ENCODE data around the gene HSF5. TPM values are rescaled to one million over a fixed set of nuclear protein-coding genes. Genes with fewer than 3 reads are reported as not detected.
A peak's percentile ranks its signal among the peaks of the same experiment; 100 is the strongest.

HSF5 gene
- total and polyA plus RNA-seq, 7 experiments from 2014 or later, result 0.34 to 4.0 (median 3.0) TPM

DNA sequence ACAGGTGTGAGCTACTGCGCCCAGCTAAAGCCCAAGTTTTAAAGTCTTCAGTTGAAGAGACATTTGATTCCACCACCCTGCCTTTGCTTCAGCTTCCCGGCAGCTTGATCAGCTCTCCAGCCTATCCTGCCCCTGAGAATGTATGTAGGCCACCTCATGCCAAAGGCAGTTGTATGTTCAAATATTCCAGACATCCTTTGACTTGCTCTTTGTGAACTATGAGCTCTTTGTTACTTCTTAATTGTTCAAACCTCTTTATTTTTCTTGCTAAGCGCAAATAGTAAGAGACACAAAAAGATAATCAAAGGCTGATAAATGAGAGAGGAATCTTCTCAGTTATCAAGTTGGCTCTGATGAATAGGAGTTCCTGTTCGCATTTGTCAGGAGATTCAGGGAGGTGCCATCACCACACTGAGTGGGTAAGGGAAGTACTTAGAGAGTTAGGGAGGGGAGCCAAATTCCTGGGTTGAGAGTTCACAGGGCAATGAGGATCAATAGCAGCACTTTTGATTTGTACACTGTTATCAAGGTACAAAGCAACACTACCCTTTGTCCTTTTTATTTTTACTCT lies 104.2 kb downstream of the HSF5 start:
- Histone ChIP-seq H3K27me3 (ENCODE audit: control insufficient read depth in 2 of 2, insufficient read depth in 2 of 2, low read length in 2 of 2) (no peaks in the 10 kb centered on the region), H3K4me1 (ENCODE audit: control insufficient read depth in 2 of 2, insufficient read depth in 2 of 2, low read length in 2 of 2) (peaks cover 15 to 27% of the 10 kb centered on the region in 2 donors), H3K9me3 (ENCODE audit: control insufficient read depth in 2 of 3, low read length in 3 of 3) (no peaks in the 10 kb centered on the region), H3K27ac (ENCODE audit: low read depth, low read length) (no peak overlapping the region), H3K4me3 (ENCODE audit: low read length) (no peak overlapping the region), H3K36me3 (ENCODE audit: control insufficient read depth in 2 of 3, insufficient read depth in 3 of 3, low read length in 3 of 3) (no peaks in the 10 kb centered on the region)
- peaks cover 0 to 4% (median 0%) of the 10 kb centered on the region in 11 donors for H3K9me3 Mint-ChIP-seq
- DNase-seq (no peak), ATAC-seq (no peak)
- H3K27me3 Mint-ChIP-seq, result peaks cover 0 to under 1% (median 0%) of the 10 kb centered on the region in 5 donors
- H3K36me3 Mint-ChIP-seq, result peaks cover 0 to 7% (median 4%) of the 10 kb centered on the region in 5 donors
- no peak overlapping the region for H3K27ac Mint-ChIP-seq
- POLR2A ChIA-PET, result interaction anchor here (1.3 kb wide), 1 partner anchor 32 kb away, joined by 3 read pairs; the partner anchor contains the start of gene SUPT4H1
- intact Hi-C loops (cut with micrococcal nuclease), result loop anchor here (5.0 to 10.0 kb wide), 2 partner anchors 33 to 61 kb away; partner anchors contain the start of gene RNF43 (in 1 of the 2)
- H3K4me3 Mint-ChIP-seq, result no peak overlapping the region
- CTCF ChIA-PET, result no interaction called here
- H3K4me1 Mint-ChIP-seq, result peaks cover 23 to 51% (median 43%) of the 10 kb centered on the region in 7 donors

DNA sequence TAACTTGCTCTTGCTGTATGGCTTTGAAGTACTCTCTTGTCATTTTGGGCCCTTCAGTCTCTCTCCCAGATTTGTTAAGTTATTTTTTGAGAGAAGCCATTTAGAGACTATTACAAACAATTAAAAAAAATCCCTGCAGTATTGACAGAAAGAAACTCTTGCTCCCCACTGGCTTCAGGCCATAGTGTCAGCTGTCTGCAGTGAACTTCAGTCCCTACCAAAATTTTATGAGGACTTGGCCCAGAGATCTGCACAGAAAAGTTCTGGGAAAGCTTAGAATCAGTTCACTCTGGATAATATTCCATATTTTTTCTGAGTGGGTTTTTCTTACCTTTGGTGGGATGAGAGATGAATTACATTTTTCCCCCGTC lies 105.4 kb downstream of the HSF5 start:
- H3K4me1 ChIP-seq (ENCODE audit: control insufficient read depth in 2 of 2, insufficient read depth in 2 of 2, low read length in 2 of 2), result peaks cover 16 to 34% of the 10 kb centered on the region in 2 donors
- POLR2A ChIA-PET, result interaction anchor here (1.3 kb wide), 1 partner anchor 31 kb away, joined by 3 read pairs; the partner anchor contains the start of gene SUPT4H1
- no peaks in the 10 kb centered on the region for H3K9me3 ChIP-seq (ENCODE audit: control insufficient read depth in 2 of 3, low read length in 3 of 3)
- Mint-ChIP-seq H3K9me3 (peaks cover 0 to 4% (median 0%) of the 10 kb centered on the region in 11 donors), H3K27ac (peak overlapping the region; percentile 28 to 84 (median 78)), H3K27me3 (no peaks in the 10 kb centered on the region), H3K4me3 (peak overlapping the region in 7 of 10 donors; percentile 3 to 77 (median 41)), H3K4me1 (peaks cover 29 to 60% (median 51%) of the 10 kb centered on the region in 7 donors), H3K36me3 (peaks cover 0 to 6% (median 0%) of the 10 kb centered on the region in 5 donors)
- DNase-seq (no peak), ATAC-seq (no peak)
- no peaks in the 10 kb centered on the region for H3K36me3 ChIP-seq (ENCODE audit: control insufficient read depth in 2 of 3, insufficient read depth in 3 of 3, low read length in 3 of 3)
- intact Hi-C loops (cut with micrococcal nuclease), result loop anchor here (5.0 to 10.0 kb wide), 2 partner anchors 34 to 62 kb away; partner anchors contain the start of gene RNF43 (in 1 of the 2)
- H3K4me3 ChIP-seq (ENCODE audit: low read length), result no peak overlapping the region
- H3K27ac ChIP-seq (ENCODE audit: low read depth, low read length), result no peak overlapping the region
- CTCF ChIA-PET, result interaction anchor here (1.1 kb wide), 1 partner anchor 34 kb away, joined by 3 read pairs; the partner anchor contains the start of gene RNF43
- no peaks in the 10 kb centered on the region for H3K27me3 ChIP-seq (ENCODE audit: control insufficient read depth in 2 of 2, insufficient read depth in 2 of 2, low read length in 2 of 2)

DNA sequence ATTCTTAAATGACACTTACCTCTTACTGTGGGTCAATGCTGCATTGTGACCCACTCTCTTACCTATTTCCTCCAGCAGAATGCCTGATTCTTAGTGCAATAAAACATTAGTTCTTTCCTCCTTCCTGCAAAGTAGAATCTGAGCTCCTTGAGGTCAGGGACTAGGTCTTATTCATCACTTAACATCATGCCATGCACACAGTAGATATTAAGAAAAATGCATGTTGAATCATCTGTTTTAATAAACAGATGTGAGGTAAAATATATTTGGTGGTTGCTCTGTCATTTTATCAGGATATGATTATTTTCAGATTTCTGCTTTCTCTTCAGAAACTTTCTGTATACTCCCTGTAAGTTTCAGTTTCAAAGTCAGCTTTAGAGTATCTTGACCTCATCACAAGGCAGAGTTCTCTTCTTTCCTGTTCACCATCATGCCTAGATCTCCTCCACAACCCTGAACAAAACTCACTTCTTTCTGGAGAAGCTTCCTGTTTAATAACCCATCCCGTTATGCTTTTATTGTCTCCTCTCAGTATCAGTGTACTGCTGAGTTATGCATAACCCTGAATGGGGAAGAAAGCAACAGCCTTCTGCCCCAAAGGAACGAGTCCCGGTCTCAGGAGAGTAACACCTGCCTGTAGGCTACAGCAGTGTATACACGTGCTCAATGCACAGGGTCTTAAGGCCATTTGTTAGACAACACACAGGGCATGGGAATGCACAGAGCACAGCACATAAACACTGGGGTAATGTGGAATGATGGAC lies 105.9 kb downstream of the HSF5 start:
- Histone ChIP-seq H3K27ac (ENCODE audit: low read depth, low read length) (peak overlapping the region; percentile 42), H3K4me1 (ENCODE audit: control insufficient read depth in 2 of 2, insufficient read depth in 2 of 2, low read length in 2 of 2) (peaks cover 16 to 36% of the 10 kb centered on the region in 2 donors), H3K9me3 (ENCODE audit: control insufficient read depth in 2 of 3, low read length in 3 of 3) (no peaks in the 10 kb centered on the region), H3K4me3 (ENCODE audit: low read length) (no peak overlapping the region), H3K27me3 (ENCODE audit: control insufficient read depth in 2 of 2, insufficient read depth in 2 of 2, low read length in 2 of 2) (no peaks in the 10 kb centered on the region), H3K36me3 (ENCODE audit: control insufficient read depth in 2 of 3, insufficient read depth in 3 of 3, low read length in 3 of 3) (no peaks in the 10 kb centered on the region)
- DNase-seq (peak in 1 of 9 donors; percentile 19), ATAC-seq (peak; percentile 59)
- H3K27me3 Mint-ChIP-seq, result no peaks in the 10 kb centered on the region
- H3K27ac Mint-ChIP-seq, result peak overlapping the region; percentile 28 to 84 (median 78)
- H3K4me3 Mint-ChIP-seq, result peak overlapping the region; percentile 3 to 77 (median 38)
- peaks cover 34 to 66% (median 57%) of the 10 kb centered on the region in 7 donors for H3K4me1 Mint-ChIP-seq
- CTCF ChIA-PET, result interaction anchor here (0.6 to 1.1 kb wide), 2 partner anchors 35 to 614 kb away, joined by 3 to 4 read pairs; partner anchors contain the start of gene RNF43
- POLR2A ChIA-PET, result interaction anchor here (1.1 to 1.4 kb wide), 3 partner anchors 28 to 30 kb away, joined by 3 to 7 read pairs (median 4); partner anchors contain the start of gene SUPT4H1
- intact Hi-C loops (cut with micrococcal nuclease), result loop anchor here (5.0 to 10.0 kb wide), 2 partner anchors 35 to 63 kb away; partner anchors contain the start of gene RNF43 (in 1 of the 2)
- H3K9me3 Mint-ChIP-seq, result peaks cover 0 to 4% (median 0%) of the 10 kb centered on the region in 11 donors
- peaks cover 0 to 6% (median 0%) of the 10 kb centered on the region in 5 donors for H3K36me3 Mint-ChIP-seq

DNA sequence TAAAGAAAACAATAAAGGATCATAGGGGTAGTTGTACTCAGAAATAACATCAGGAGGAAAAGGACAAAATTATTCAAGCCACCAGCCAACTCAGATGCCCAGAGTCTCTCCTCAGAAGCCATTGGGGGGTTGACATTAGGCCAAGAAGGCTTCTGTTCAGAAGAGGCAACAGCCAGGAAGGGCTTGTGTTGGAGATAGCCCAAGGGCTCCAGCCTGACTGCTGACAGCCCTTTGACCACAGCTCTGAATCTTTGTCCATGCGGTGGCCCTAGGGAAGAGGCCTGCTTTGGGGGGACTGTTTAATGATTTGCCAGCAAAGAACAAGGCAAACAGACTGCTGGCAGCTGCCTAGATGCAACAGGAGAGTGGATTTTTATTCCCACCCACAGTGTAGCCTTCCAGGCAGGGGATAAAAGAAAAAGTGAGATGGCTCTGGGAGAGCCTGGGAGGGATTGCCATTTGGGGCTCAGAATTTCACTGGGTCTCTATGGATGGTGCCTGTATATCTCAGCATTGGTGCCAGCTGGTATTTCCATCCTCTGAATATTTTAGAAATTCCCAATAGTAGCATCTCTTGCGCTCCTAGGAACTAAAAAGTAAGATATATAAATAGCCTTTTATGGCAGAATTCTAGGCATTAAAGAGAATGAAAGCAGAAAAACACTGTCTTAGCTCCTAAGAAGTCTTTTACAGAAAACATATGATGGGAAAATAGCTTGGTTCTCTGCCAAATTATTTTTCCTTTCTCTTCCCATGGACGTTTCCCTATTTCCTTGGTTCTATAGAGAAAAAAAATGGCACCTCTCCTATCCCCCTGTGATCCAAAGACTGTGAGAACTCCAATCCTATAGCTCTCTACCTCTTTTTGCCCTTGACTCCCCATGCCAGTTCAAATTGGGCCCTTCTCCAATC lies 106.8 kb downstream of the HSF5 start:
- ChIA-PET CTCF (interaction anchor here (0.6 to 1.1 kb wide), 2 partner anchors 36 to 104 kb away, joined by 3 read pairs; partner anchors contain the start of gene RNF43), POLR2A (interaction anchor here (0.6 to 1.4 kb wide), 3 partner anchors 27 to 1127 kb away, joined by 3 to 7 read pairs (median 4); partner anchors contain the start of gene SUPT4H1)
- Histone ChIP-seq H3K4me1 (ENCODE audit: control insufficient read depth in 2 of 2, insufficient read depth in 2 of 2, low read length in 2 of 2) (peaks cover 16 to 36% of the 10 kb centered on the region in 2 donors), H3K4me3 (ENCODE audit: low read length) (no peak overlapping the region), H3K27ac (ENCODE audit: low read depth, low read length) (peak overlapping the region; percentile 42), H3K27me3 (ENCODE audit: control insufficient read depth in 2 of 2, insufficient read depth in 2 of 2, low read length in 2 of 2) (no peaks in the 10 kb centered on the region), H3K9me3 (ENCODE audit: control insufficient read depth in 2 of 3, low read length in 3 of 3) (no peaks in the 10 kb centered on the region), H3K36me3 (ENCODE audit: control insufficient read depth in 2 of 3, insufficient read depth in 3 of 3, low read length in 3 of 3) (no peaks in the 10 kb centered on the region)
- DNase-seq (no peak), ATAC-seq (no peak)
- H3K4me3 Mint-ChIP-seq, result peak overlapping the region in 7 of 10 donors; percentile 3 to 77 (median 43)
- intact Hi-C loops (cut with micrococcal nuclease), result loop anchor here (5.0 to 10.0 kb wide), 2 partner anchors 36 to 63 kb away; partner anchors contain the start of gene RNF43 (in 1 of the 2)
- peaks cover 0 to 3% (median 0%) of the 10 kb centered on the region in 11 donors for H3K9me3 Mint-ChIP-seq
- peaks cover 34 to 71% (median 61%) of the 10 kb centered on the region in 7 donors for H3K4me1 Mint-ChIP-seq
- no peaks in the 10 kb centered on the region for H3K27me3 Mint-ChIP-seq
- H3K36me3 Mint-ChIP-seq, result peaks cover 0 to 5% (median 0%) of the 10 kb centered on the region in 5 donors
- peak overlapping the region; percentile 28 to 86 (median 79) for H3K27ac Mint-ChIP-seq

DNA sequence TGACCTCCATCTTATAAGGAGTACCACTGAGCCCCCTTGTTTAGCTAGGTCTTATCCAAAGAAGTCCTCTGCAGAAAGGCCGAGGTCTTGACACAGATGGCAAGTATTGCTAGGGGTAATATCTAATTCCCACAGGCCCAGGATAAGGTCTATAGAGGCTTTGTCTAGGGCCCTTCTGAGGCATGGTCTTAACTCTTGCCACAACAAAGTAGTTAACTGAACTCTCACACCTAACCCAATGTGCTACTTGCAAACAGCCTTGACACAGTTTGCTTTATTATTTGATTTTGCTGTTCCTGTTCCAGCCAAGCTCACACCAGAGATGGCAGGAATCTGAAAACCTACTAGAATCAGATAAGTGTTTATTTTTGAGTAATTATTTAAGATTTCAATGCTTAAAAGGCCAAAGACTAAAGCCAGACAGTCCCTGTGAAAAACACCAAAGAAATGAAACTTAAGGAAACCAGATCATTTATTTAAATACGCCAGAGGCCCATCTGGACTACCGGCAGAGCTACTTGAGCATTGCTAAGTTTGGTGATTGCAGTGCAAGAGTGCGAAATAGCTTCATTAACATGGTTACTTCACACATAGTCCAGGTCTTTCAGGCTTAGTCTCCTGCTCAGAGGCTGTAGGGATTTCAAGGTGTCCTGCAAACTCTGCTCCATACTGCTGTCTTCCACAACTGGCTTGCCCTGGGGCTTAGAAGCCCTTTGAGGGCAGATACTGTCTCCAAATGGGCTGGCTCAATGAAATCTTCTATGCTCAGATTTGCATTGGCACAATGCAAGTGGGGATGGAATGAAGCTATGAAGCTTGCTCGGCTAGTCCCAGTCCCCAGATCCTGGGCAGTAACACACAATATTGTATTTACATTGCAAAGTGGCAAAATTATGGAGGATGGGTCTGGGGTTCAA lies 107.7 kb downstream of the HSF5 start:
- DNase-seq (no peak), ATAC-seq (no peak)
- no peak overlapping the region for H3K27ac ChIP-seq (ENCODE audit: low read depth, low read length)
- peaks cover 0 to 5% (median 0%) of the 10 kb centered on the region in 5 donors for H3K36me3 Mint-ChIP-seq
- no peaks in the 10 kb centered on the region for H3K9me3 Mint-ChIP-seq
- H3K36me3 ChIP-seq (ENCODE audit: control insufficient read depth in 2 of 3, insufficient read depth in 3 of 3, low read length in 3 of 3), result no peaks in the 10 kb centered on the region
- CTCF ChIA-PET, result interaction anchor here (0.7 to 1.1 kb wide), 2 partner anchors 8 to 64 kb away, joined by 3 read pairs; no protein-coding TSS in a partner anchor
- H3K27me3 ChIP-seq (ENCODE audit: control insufficient read depth in 2 of 2, insufficient read depth in 2 of 2, low read length in 2 of 2), result no peaks in the 10 kb centered on the region
- H3K4me3 Mint-ChIP-seq, result peak overlapping the region in 2 of 10 donors; percentile 9 to 14
- intact Hi-C loops (cut with micrococcal nuclease), result loop anchor here (5.0 to 10.0 kb wide), 2 partner anchors 37 to 64 kb away; partner anchors contain the start of gene RNF43 (in 1 of the 2)
- H3K4me1 Mint-ChIP-seq, result peaks cover 34 to 71% (median 60%) of the 10 kb centered on the region in 7 donors
- no peak overlapping the region for H3K4me3 ChIP-seq (ENCODE audit: low read length)
- no peaks in the 10 kb centered on the region for H3K27me3 Mint-ChIP-seq
- peak overlapping the region in 4 of 9 donors; percentile 22 to 86 (median 46) for H3K27ac Mint-ChIP-seq
- peaks cover 16 to 36% of the 10 kb centered on the region in 2 donors for H3K4me1 ChIP-seq (ENCODE audit: control insufficient read depth in 2 of 2, insufficient read depth in 2 of 2, low read length in 2 of 2)
- H3K9me3 ChIP-seq (ENCODE audit: control insufficient read depth in 2 of 3, low read length in 3 of 3), result no peaks in the 10 kb centered on the region
- POLR2A ChIA-PET, result interaction anchor here (0.6 to 4.6 kb wide), 6 partner anchors 14 to 1126 kb away, joined by 3 to 28 read pairs (median 5); partner anchors contain the start of gene SUPT4H1

Measured in naive thymus-derived CD4-positive, alpha-beta T cell (primary cell).